Breast epithelium (tissue), 3 donors: ENCODE data around the gene MEF2D.

Experiments
- POLR2A ChIP-seq: fragments of 450-650 bp; IDR thresholded peaks from one replicate; pipeline ENCODE4 v1.6.1; 2016; ENCODE audit warnings: antibody characterized with exemption, mild to moderate bottlenecking, moderate library complexity
- POLR2AphosphoS5 ChIP-seq, 3 donors: sonication (generic); formaldehyde crosslinking; IDR thresholded peaks; one replicate each; pipeline ENCODE4 v1.6.1; 2017; ENCODE audit warnings: antibody characterized with exemption in 3 of 3
- TF ChIP-seq, protein P1 (sequence below), 3 donors: fragments of 450-650 bp; IDR thresholded peaks; one replicate each; pipeline ENCODE4 v1.5.1; 2016 to 2017; ENCODE audit warnings: antibody characterized with exemption in 3 of 3, mild to moderate bottlenecking in 3 of 3, moderate library complexity in 3 of 3

DNA sequence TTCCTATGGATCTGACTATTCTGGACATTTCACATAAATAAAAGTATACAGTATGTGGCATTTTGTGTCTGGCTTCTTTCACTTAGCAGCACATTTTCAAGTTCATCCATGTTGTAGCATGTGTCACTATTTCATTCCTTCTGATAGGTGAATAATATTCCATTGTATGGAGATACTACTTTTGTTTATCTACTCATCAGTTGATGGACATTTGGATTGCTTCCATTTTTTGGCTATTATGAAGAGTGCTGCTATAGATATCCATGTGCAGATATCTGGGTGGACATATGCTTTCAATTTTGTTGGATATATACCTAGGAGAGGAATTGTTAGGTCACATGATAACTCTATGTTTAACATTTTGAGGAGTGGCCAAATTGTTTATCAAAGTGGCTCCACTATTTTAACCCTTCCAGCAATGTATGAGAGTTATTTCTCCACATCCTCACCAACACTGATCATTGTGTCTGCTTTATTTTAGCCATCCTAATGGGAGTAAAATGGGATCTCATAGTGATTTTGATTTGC lies 21.9 kb upstream of the MEF2D start:
- TF ChIP-seq, protein P1, sequence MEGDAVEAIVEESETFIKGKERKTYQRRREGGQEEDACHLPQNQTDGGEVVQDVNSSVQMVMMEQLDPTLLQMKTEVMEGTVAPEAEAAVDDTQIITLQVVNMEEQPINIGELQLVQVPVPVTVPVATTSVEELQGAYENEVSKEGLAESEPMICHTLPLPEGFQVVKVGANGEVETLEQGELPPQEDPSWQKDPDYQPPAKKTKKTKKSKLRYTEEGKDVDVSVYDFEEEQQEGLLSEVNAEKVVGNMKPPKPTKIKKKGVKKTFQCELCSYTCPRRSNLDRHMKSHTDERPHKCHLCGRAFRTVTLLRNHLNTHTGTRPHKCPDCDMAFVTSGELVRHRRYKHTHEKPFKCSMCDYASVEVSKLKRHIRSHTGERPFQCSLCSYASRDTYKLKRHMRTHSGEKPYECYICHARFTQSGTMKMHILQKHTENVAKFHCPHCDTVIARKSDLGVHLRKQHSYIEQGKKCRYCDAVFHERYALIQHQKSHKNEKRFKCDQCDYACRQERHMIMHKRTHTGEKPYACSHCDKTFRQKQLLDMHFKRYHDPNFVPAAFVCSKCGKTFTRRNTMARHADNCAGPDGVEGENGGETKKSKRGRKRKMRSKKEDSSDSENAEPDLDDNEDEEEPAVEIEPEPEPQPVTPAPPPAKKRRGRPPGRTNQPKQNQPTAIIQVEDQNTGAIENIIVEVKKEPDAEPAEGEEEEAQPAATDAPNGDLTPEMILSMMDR (IDR thresholded peaks at IDR 0.05): no peak
- TF ChIP-seq POLR2A (no peak), POLR2AphosphoS5 (IDR thresholded peaks at IDR 0.05) (no peak)
